Vagina (tissue), 2 donors: ENCODE results near the gene NFATC4. TPM values are rescaled to one million over a fixed set of nuclear protein-coding genes. Genes with fewer than 3 reads are reported as not detected.

Source experiments
- DNase-seq, 2 donors: peaks; one replicate each; pipeline ENCODE4 v3.0.0-alpha.2; 2017; ENCODE audit errors: extremely low spot score in 2 of 2
- H3K27ac ChIP-seq: fragments of 200-600 bp; sonication (generic); one replicate; pipeline ENCODE4 v1.5.1; 2019
- H3K27me3 ChIP-seq: fragments of 200-600 bp; sonication (generic); one replicate; pipeline ENCODE4 v1.5.1; 2019
- H3K36me3 ChIP-seq, 2 donors: fragments of 200-600 bp; sonication (generic); one replicate each; pipeline ENCODE4 v1.5.1; 2017 to 2019
- H3K4me1 ChIP-seq: fragments of 200-600 bp; sonication (generic); one replicate; pipeline ENCODE4 v1.5.1; 2019
- H3K4me3 ChIP-seq, 2 donors: fragments of 200-600 bp; sonication (generic); 1 replicate in 1 of 2; 2 replicates in 1 of 2; pipeline ENCODE4 v1.5.1; 2016 to 2019
- H3K9me3 ChIP-seq: fragments of 200-600 bp; sonication (generic); one replicate; pipeline ENCODE4 v1.5.1; 2019
- POLR2A ChIP-seq, 2 donors: fragments of 450-650 bp; IDR thresholded peaks; one replicate each; pipeline ENCODE4 v1.6.1; 2017; ENCODE audit warnings: antibody characterized with exemption in 2 of 2, mild to moderate bottlenecking in 2 of 2, moderate library complexity in 2 of 2
- POLR2AphosphoS5 ChIP-seq, 2 donors: sonication (generic); formaldehyde crosslinking; IDR thresholded peaks; one replicate each; pipeline ENCODE4 v1.9.0; 2017; ENCODE audit warnings: antibody characterized with exemption in 2 of 2, mild to moderate bottlenecking in 2 of 2, low read depth in 1 of 2; ENCODE audit not compliant: insufficient read depth in 1 of 2
- intact Hi-C: fragments of 100-400 bp; cut with DNase I; formaldehyde crosslinking; loops from one replicate; pipeline ENCODE4 v1.15.1; 2023
- total RNA-seq: library from RNA; depleted of rRNA; stranded (reverse); fragments of >200 nt; gene quantifications from one replicate; pipeline ENCODE4 v1.2.3, GENCODE V29; 2016
- TF ChIP-seq, protein P1 (sequence below), 3 experiments: fragments of 450-650 bp in 2 of 3; fragments of 200-600 bp in 1 of 3; sonication (generic) in 1 of 3; IDR thresholded peaks; one replicate each; pipeline ENCODE4 v1.5.1; 2017 to 2019; ENCODE audit warnings: antibody characterized with exemption in 3 of 3, mild to moderate bottlenecking in 2 of 3, moderate library complexity in 2 of 3

The NFATC4 gene
- total RNA-seq, 1 donor from 2014 or later, result 47.9 TPM

DNA sequence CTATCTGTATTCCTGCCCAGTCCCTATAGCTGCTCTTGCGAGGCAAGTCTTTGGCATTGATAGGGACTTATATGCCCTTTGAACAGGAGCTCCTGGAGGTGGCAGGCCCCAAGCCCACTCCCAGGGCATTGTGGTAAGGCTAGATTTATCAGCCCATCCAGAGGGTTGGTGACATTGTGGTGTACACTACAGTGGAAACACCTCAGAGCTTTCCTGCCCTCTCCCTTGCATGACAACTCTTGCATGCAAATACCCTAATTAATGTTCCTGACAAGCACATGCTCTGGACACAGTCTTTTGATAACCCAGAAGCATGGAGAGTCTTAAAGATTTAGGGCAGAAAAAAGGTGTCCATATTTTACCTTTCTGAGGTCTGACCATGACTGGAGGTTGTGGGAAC, 27.4 kb upstream of the NFATC4 start:
- no peak overlapping the region for H3K27ac ChIP-seq

GRCh38 chr14:24342889-24343288, 25.1 kb upstream of the NFATC4 start:
- TF ChIP-seq, protein P1, sequence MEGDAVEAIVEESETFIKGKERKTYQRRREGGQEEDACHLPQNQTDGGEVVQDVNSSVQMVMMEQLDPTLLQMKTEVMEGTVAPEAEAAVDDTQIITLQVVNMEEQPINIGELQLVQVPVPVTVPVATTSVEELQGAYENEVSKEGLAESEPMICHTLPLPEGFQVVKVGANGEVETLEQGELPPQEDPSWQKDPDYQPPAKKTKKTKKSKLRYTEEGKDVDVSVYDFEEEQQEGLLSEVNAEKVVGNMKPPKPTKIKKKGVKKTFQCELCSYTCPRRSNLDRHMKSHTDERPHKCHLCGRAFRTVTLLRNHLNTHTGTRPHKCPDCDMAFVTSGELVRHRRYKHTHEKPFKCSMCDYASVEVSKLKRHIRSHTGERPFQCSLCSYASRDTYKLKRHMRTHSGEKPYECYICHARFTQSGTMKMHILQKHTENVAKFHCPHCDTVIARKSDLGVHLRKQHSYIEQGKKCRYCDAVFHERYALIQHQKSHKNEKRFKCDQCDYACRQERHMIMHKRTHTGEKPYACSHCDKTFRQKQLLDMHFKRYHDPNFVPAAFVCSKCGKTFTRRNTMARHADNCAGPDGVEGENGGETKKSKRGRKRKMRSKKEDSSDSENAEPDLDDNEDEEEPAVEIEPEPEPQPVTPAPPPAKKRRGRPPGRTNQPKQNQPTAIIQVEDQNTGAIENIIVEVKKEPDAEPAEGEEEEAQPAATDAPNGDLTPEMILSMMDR (IDR thresholded peaks at IDR 0.05), result no peak
- TF ChIP-seq POLR2A (IDR thresholded peaks at IDR 0.05), result no peak
- TF ChIP-seq POLR2AphosphoS5 (IDR thresholded peaks at IDR 0.05; ENCODE audit: insufficient read depth in 1 of 2, low read depth in 1 of 2), result no peak
- Histone ChIP-seq H3K27me3 (no peaks in the 10 kb centered on the region), H3K4me3 (no peak overlapping the region), H3K36me3 (peaks cover 0 to 5% of the 10 kb centered on the region in 2 donors), H3K27ac (no peak overlapping the region), H3K9me3 (no peaks in the 10 kb centered on the region), H3K4me1 (peaks cover 15% of the 10 kb centered on the region)
- no peak for DNase-seq
- intact Hi-C loops, result no loop called here

More for the DNA sequence above, 27.4 kb upstream of the NFATC4 start:
- no peak for TF ChIP-seq POLR2AphosphoS5 (IDR thresholded peaks at IDR 0.05; ENCODE audit: insufficient read depth in 1 of 2, low read depth in 1 of 2)
- TF ChIP-seq, protein P1 (IDR thresholded peaks at IDR 0.05), result no peak
- no peak for TF ChIP-seq POLR2A (IDR thresholded peaks at IDR 0.05)
- peaks cover 28% of the 10 kb centered on the region for H3K4me1 ChIP-seq
- DNase-seq, result no peak
- peaks cover 0 to 9% of the 10 kb centered on the region in 2 donors for H3K36me3 ChIP-seq
- H3K27me3 ChIP-seq, result no peaks in the 10 kb centered on the region
- intact Hi-C loops, result no loop called here
- H3K9me3 ChIP-seq, result no peaks in the 10 kb centered on the region
- no peak overlapping the region for H3K4me3 ChIP-seq

GRCh38 chr14:24343795-24344660, 24.0 kb upstream of the NFATC4 start:
- Histone ChIP-seq H3K4me1 (peaks cover 4% of the 10 kb centered on the region), H3K27ac (no peak overlapping the region), H3K36me3 (no peaks in the 10 kb centered on the region), H3K27me3 (no peaks in the 10 kb centered on the region), H3K4me3 (no peak overlapping the region), H3K9me3 (no peaks in the 10 kb centered on the region)
- no peak for DNase-seq
- TF ChIP-seq POLR2AphosphoS5 (IDR thresholded peaks at IDR 0.05; ENCODE audit: insufficient read depth in 1 of 2, low read depth in 1 of 2) (no peak), POLR2A (IDR thresholded peaks at IDR 0.05) (no peak)
- intact Hi-C loops, result no loop called here

GRCh38 chr14:24347134-24347533, 20.9 kb upstream of the NFATC4 start:
- Histone ChIP-seq H3K27me3 (no peaks in the 10 kb centered on the region), H3K4me1 (no peaks in the 10 kb centered on the region), H3K9me3 (no peaks in the 10 kb centered on the region), H3K36me3 (no peaks in the 10 kb centered on the region), H3K4me3 (no peak overlapping the region), H3K27ac (no peak overlapping the region)
- DNase-seq, result no peak
- TF ChIP-seq POLR2A (IDR thresholded peaks at IDR 0.05) (no peak), POLR2AphosphoS5 (IDR thresholded peaks at IDR 0.05; ENCODE audit: insufficient read depth in 1 of 2, low read depth in 1 of 2) (no peak)
- TF ChIP-seq, protein P1 (IDR thresholded peaks at IDR 0.05), result no peak
- intact Hi-C loops, result no loop called here

- no peaks in the 10 kb centered on the region for H3K4me1 ChIP-seq
- no peaks in the 10 kb centered on the region for H3K27me3 ChIP-seq
- TF ChIP-seq, protein P1 (IDR thresholded peaks at IDR 0.05), result no peak
- TF ChIP-seq POLR2AphosphoS5 (IDR thresholded peaks at IDR 0.05; ENCODE audit: insufficient read depth in 1 of 2, low read depth in 1 of 2) (no peak), POLR2A (IDR thresholded peaks at IDR 0.05) (no peak)
- no peak overlapping the region for H3K27ac ChIP-seq
- no peaks in the 10 kb centered on the region for H3K36me3 ChIP-seq
- H3K9me3 ChIP-seq, result no peaks in the 10 kb centered on the region
- DNase-seq, result no peak
- no peak overlapping the region for H3K4me3 ChIP-seq
- intact Hi-C loops, result no loop called here
These were observed 19.8 kb upstream of the NFATC4 start for GRCh38 chr14:24348186-24348585.
